Mammary epithelial cell (primary cell): ENCODE data around the gene EPG5.

ENCODE experiments used
- EZH2 ChIP-seq: IDR thresholded peaks from 2 replicates; pipeline ENCODE4 v1.6.1; 2012; ENCODE audit warnings: low read length, inconsistent platforms, borderline replicate concordance
- TF ChIP-seq, protein P1 (sequence below), 2 donors: IDR thresholded peaks in 1 of 2; conservative IDR thresholded peaks in 1 of 2; 2 replicates each; pipeline ENCODE4 v1.5.1; 2011 to 2012; ENCODE audit warnings: inconsistent platforms in 2 of 2, low read length in 2 of 2, mild to moderate bottlenecking in 2 of 2, control low read depth in 1 of 2, low read depth in 1 of 2; ENCODE audit not compliant: insufficient read depth in 1 of 2; ENCODE audit errors: extremely low read depth in 1 of 2

- TF ChIP-seq, protein P1, sequence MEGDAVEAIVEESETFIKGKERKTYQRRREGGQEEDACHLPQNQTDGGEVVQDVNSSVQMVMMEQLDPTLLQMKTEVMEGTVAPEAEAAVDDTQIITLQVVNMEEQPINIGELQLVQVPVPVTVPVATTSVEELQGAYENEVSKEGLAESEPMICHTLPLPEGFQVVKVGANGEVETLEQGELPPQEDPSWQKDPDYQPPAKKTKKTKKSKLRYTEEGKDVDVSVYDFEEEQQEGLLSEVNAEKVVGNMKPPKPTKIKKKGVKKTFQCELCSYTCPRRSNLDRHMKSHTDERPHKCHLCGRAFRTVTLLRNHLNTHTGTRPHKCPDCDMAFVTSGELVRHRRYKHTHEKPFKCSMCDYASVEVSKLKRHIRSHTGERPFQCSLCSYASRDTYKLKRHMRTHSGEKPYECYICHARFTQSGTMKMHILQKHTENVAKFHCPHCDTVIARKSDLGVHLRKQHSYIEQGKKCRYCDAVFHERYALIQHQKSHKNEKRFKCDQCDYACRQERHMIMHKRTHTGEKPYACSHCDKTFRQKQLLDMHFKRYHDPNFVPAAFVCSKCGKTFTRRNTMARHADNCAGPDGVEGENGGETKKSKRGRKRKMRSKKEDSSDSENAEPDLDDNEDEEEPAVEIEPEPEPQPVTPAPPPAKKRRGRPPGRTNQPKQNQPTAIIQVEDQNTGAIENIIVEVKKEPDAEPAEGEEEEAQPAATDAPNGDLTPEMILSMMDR (conservative IDR thresholded peaks at IDR 0.05 in 1 of 2, IDR thresholded peaks at IDR 0.05 in 1 of 2; ENCODE audit: extremely low read depth in 1 of 2, insufficient read depth in 1 of 2, low read depth in 1 of 2, low read length in 2 of 2), result no peak
- no peak for TF ChIP-seq EZH2
Observed at GRCh38 chr18:45891806-45892205, 75.3 kb downstream of the EPG5 start.
